Adrenal gland (tissue), 12 donors: ENCODE results near the gene E2F8. TPM values are rescaled to one million over a fixed set of nuclear protein-coding genes. Genes with fewer than 3 reads are reported as not detected.

Experiments
- DNase-seq, 7 donors: peaks; one replicate each; pipeline ENCODE4 v3.0.0-alpha.2; 2019 to 2020
- H3K27ac ChIP-seq, 5 donors: fragments of 200-600 bp; sonication (generic) in 4 of 5; 1 replicate in 3 of 5; 2 replicates in 2 of 5; pipeline versions ENCODE4 v1.5.1 to v1.8.0; 2016 to 2020; ENCODE audit warnings: mild to moderate bottlenecking in 1 of 5
- H3K27me3 ChIP-seq: fragments of 200-600 bp; 2 replicates; pipeline ENCODE4 v1.8.0; 2021
- H3K36me3 ChIP-seq, 2 donors: fragments of 200-600 bp; replicated peaks in 1 of 2; 1 replicate in 1 of 2; 2 replicates in 1 of 2; pipeline versions ENCODE4 v1.5.1 to v1.8.0; 2018 to 2022
- H3K4me1 ChIP-seq, 2 donors: fragments of 200-600 bp; replicated peaks in 1 of 2; 1 replicate in 1 of 2; 2 replicates in 1 of 2; pipeline versions ENCODE4 v1.5.1 to v1.8.0; 2018 to 2021
- H3K4me3 ChIP-seq, 4 donors: fragments of 200-600 bp; sonication (generic) in 3 of 4; one replicate each; pipeline ENCODE4 v1.5.1; 2016 to 2018
- H3K9me3 ChIP-seq, 3 donors: fragments of 200-600 bp; sonication (generic) in 1 of 3; replicated peaks in 1 of 3; 1 replicate in 2 of 3; 2 replicates in 1 of 3; pipeline versions ENCODE4 v1.5.1 to v1.8.0; 2016 to 2021
- CTCF ChIP-seq, 6 experiments: fragments of 450-650 bp in 4 of 6; fragments of 200-600 bp in 2 of 6; sonication (generic) in 1 of 6; IDR thresholded peaks; 1 replicate in 5 of 6; 2 replicates in 1 of 6; pipeline versions ENCODE4 v1.5.1 to v1.8.0; 2016 to 2021; ENCODE audit warnings: antibody characterized with exemption in 6 of 6, mild to moderate bottlenecking in 2 of 6, moderate library complexity in 1 of 6
- POLR2A ChIP-seq, 2 donors: fragments of 450-650 bp; IDR thresholded peaks; one replicate each; pipeline ENCODE4 v1.6.1; 2017; ENCODE audit warnings: antibody characterized with exemption in 2 of 2, mild to moderate bottlenecking in 2 of 2, moderate library complexity in 1 of 2
- WGBS, 4 donors: extraction: QIAGEN DNeasy Blood & Tissue Kit in 2 of 4; methylation state at CpG; one replicate each; pipeline versions ENCODE4 v1.1.5 to v1.1.7; 2013 to 2017; 5-methylcytosine and 5-hydroxymethylcytosine counted together
- intact Hi-C, 2 donors: fragments of 100-400 bp; cut with DNase I; formaldehyde crosslinking; loops; one replicate each; pipeline versions ENCODE4 v1.14.1 to v1.15.0; 2022 to 2023
- polyA plus RNA-seq, 3 donors: library from polyadenylated mRNA; stranded (reverse); fragments of 200-250 nt in 2 of 3; fragments of 350-450 nt in 1 of 3; fragmentation: Illumina TruSeq in 1 of 3; extraction: RNeasy Lipid Tissue Mini Kit (QIAGEN cat#74804) in 1 of 3; gene quantifications; one replicate each; pipeline ENCODE4 v1.2.3, GENCODE V29; 2013 to 2014
- total RNA-seq, 9 donors: library from RNA; depleted of rRNA in 4 of 9; stranded (reverse); fragments of >200 nt in 4 of 9; fragments of 120-200 nt in 1 of 9; fragmentation: NEBNext Ultra II Directional in 1 of 9; extraction: Animal tissue kit (Norgen Biotek cat#: 25700) in 1 of 9; gene quantifications; one replicate each; pipeline versions ENCODE4 v1.1.0 to v1.2.4, GENCODE V29; 2013 to 2023
- donor health status: healthy with polysubstance abuse.
- donor health status: Bipolar disorder and iron deficiency.
- donor health status: DM: yes; HTN: yes; CAD: no.
- donor health status: DM: no; HTN: no; CAD: no.
- donor health status: DM: no; HTN: no; CAD: no.
- donor health status: DM: yes; HTN: yes; CAD: no.

The E2F8 gene
- total and polyA plus RNA-seq, 12 donors, result 0.07 to 4.4 (median 0.47) TPM; not detected in 2

GRCh38 chr11:19243613-19244012, 2.9 kb upstream of the E2F8 start:
- intact Hi-C loops, result loop anchor here in 1 of 2 donors (10.0 kb wide), 1 partner anchor 169 kb away; no protein-coding TSS in a partner anchor
- H3K4me1 ChIP-seq, result peaks cover 9 to 24% of the 10 kb centered on the region in 2 donors
- peaks cover 29% of the 10 kb centered on the region for H3K27me3 ChIP-seq

GRCh38 chr11:19243143-19243542, 2.4 kb upstream of the E2F8 start:
- WGBS, 4 donors, result 46 to 88% (median 76%) methylated on average over 5 of the region's 5 CpGs
- no peaks in the 10 kb centered on the region for H3K9me3 ChIP-seq
- no peak overlapping the region for H3K4me3 ChIP-seq
- DNase-seq, result no peak
- peaks cover 30% of the 10 kb centered on the region for H3K27me3 ChIP-seq
- no peak overlapping the region for H3K27ac ChIP-seq
- intact Hi-C loops, result loop anchor here in 1 of 2 donors (10.0 kb wide), 1 partner anchor 168 kb away; no protein-coding TSS in a partner anchor
- H3K4me1 ChIP-seq, result peaks cover 9 to 24% of the 10 kb centered on the region in 2 donors
- TF ChIP-seq POLR2A (IDR thresholded peaks at IDR 0.05) (no peak), CTCF (IDR thresholded peaks at IDR 0.05) (no peak)
- H3K36me3 ChIP-seq, result no peaks in the 10 kb centered on the region

More at GRCh38 chr11:19243613-19244012, 2.9 kb upstream of the E2F8 start:
- Histone ChIP-seq H3K9me3 (no peaks in the 10 kb centered on the region), H3K27ac (no peak overlapping the region), H3K4me3 (no peak overlapping the region), H3K36me3 (no peaks in the 10 kb centered on the region)
- no peak for DNase-seq
- no peak for TF ChIP-seq POLR2A (IDR thresholded peaks at IDR 0.05)
- TF ChIP-seq CTCF (IDR thresholded peaks at IDR 0.05), result no peak

GRCh38 chr11:19242179-19242932, 1.6 kb upstream of the E2F8 start:
- intact Hi-C loops, result loop anchor here in 1 of 2 donors (10.0 kb wide), 1 partner anchor 168 kb away; no protein-coding TSS in a partner anchor
- no peak for TF ChIP-seq CTCF (IDR thresholded peaks at IDR 0.05)
- no peak for TF ChIP-seq POLR2A (IDR thresholded peaks at IDR 0.05)
- no peak overlapping the region for H3K4me3 ChIP-seq

GRCh38 chr11:19241260-19242178, 774 bp upstream of the E2F8 start:
- Histone ChIP-seq H3K36me3 (no peaks in the 10 kb centered on the region), H3K4me1 (peaks cover 9 to 24% of the 10 kb centered on the region in 2 donors), H3K27ac (no peak overlapping the region), H3K4me3 (peak overlapping the region in 2 of 4 donors; percentile 41 to 69), H3K9me3 (no peaks in the 10 kb centered on the region), H3K27me3 (peaks cover 30% of the 10 kb centered on the region)
- peak in 3 of 7 donors; percentile 18 to 32 (median 26) for DNase-seq
- 0 to 1% (median 1%) methylated on average over 33 to 92 of the region's 92 CpGs for WGBS, 4 donors
- no peak for TF ChIP-seq CTCF (IDR thresholded peaks at IDR 0.05)
- TF ChIP-seq POLR2A (IDR thresholded peaks at IDR 0.05), result no peak
- intact Hi-C loops, result loop anchor here in 1 of 2 donors (10.0 kb wide), 1 partner anchor 167 kb away; no protein-coding TSS in a partner anchor

More at GRCh38 chr11:19242179-19242932, 1.6 kb upstream of the E2F8 start:
- Histone ChIP-seq H3K27me3 (peaks cover 30% of the 10 kb centered on the region), H3K9me3 (no peaks in the 10 kb centered on the region), H3K36me3 (no peaks in the 10 kb centered on the region), H3K4me1 (peaks cover 9 to 24% of the 10 kb centered on the region in 2 donors), H3K27ac (no peak overlapping the region)
- DNase-seq, result no peak
- 13 to 25% (median 23%) methylated on average over 42 to 55 of the region's 55 CpGs for WGBS, 4 donors
